ENCODE results near the gene DOC2A. TPM values are rescaled to one million over a fixed set of nuclear protein-coding genes. Genes with fewer than 3 reads are reported as not detected.

Gene DOC2A
- total RNA-seq, 6 donors from 2014 or later: 1.2 to 11.0 (median 6.5) TPM

- TF ChIP-seq POLR2A (IDR thresholded peaks at IDR 0.05) (no peak), EP300 (IDR thresholded peaks at IDR 0.05) (no peak), POLR2AphosphoS5 (IDR thresholded peaks at IDR 0.05) (no peak)
- TF ChIP-seq, protein P1, sequence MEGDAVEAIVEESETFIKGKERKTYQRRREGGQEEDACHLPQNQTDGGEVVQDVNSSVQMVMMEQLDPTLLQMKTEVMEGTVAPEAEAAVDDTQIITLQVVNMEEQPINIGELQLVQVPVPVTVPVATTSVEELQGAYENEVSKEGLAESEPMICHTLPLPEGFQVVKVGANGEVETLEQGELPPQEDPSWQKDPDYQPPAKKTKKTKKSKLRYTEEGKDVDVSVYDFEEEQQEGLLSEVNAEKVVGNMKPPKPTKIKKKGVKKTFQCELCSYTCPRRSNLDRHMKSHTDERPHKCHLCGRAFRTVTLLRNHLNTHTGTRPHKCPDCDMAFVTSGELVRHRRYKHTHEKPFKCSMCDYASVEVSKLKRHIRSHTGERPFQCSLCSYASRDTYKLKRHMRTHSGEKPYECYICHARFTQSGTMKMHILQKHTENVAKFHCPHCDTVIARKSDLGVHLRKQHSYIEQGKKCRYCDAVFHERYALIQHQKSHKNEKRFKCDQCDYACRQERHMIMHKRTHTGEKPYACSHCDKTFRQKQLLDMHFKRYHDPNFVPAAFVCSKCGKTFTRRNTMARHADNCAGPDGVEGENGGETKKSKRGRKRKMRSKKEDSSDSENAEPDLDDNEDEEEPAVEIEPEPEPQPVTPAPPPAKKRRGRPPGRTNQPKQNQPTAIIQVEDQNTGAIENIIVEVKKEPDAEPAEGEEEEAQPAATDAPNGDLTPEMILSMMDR (IDR thresholded peaks at IDR 0.05): no peak
- no peaks in the 10 kb centered on the region for H3K27me3 ChIP-seq
- peak overlapping the region in 2 of 4 donors; percentile 1 to 19 for H3K27ac ChIP-seq
- DNase-seq (no peak), ATAC-seq (ENCODE audit: low FRiP score in 2 of 2) (no peak)
- WGBS, 2 donors: 86 to 89% methylated on average over 12 to 15 of the region's 17 CpGs
- peaks cover 0 to 17% (median 11%) of the 10 kb centered on the region in 4 donors for H3K4me1 ChIP-seq
- H3K4me3 ChIP-seq: no peak overlapping the region
- peaks cover 0 to 41% (median 14%) of the 10 kb centered on the region in 4 donors for H3K36me3 ChIP-seq
- no peaks in the 10 kb centered on the region for H3K9me3 ChIP-seq
Observed at GRCh38 chr16:30003670-30004423, 7.0 kb downstream of the DOC2A start.

GRCh38 chr16:30002614-30003346, 8.0 kb downstream of the DOC2A start:
- H3K9me3 ChIP-seq: no peaks in the 10 kb centered on the region
- no peak for ATAC-seq (ENCODE audit: low FRiP score in 2 of 2)
- H3K4me1 ChIP-seq: peaks cover 0 to 17% (median 11%) of the 10 kb centered on the region in 4 donors
- H3K36me3 ChIP-seq: peaks cover 0 to 46% (median 14%) of the 10 kb centered on the region in 4 donors
- DNase-seq: no peak
- H3K4me3 ChIP-seq: no peak overlapping the region
- no peaks in the 10 kb centered on the region for H3K27me3 ChIP-seq
- H3K27ac ChIP-seq: no peak overlapping the region
- TF ChIP-seq EP300 (IDR thresholded peaks at IDR 0.05): no peak
- TF ChIP-seq, protein P1 (IDR thresholded peaks at IDR 0.05): no peak
- no peak for TF ChIP-seq POLR2AphosphoS5 (IDR thresholded peaks at IDR 0.05)
- TF ChIP-seq POLR2A (IDR thresholded peaks at IDR 0.05): no peak
- WGBS, 2 donors: 82 to 91% methylated on average over 17 to 19 of the region's 19 CpGs

DNA sequence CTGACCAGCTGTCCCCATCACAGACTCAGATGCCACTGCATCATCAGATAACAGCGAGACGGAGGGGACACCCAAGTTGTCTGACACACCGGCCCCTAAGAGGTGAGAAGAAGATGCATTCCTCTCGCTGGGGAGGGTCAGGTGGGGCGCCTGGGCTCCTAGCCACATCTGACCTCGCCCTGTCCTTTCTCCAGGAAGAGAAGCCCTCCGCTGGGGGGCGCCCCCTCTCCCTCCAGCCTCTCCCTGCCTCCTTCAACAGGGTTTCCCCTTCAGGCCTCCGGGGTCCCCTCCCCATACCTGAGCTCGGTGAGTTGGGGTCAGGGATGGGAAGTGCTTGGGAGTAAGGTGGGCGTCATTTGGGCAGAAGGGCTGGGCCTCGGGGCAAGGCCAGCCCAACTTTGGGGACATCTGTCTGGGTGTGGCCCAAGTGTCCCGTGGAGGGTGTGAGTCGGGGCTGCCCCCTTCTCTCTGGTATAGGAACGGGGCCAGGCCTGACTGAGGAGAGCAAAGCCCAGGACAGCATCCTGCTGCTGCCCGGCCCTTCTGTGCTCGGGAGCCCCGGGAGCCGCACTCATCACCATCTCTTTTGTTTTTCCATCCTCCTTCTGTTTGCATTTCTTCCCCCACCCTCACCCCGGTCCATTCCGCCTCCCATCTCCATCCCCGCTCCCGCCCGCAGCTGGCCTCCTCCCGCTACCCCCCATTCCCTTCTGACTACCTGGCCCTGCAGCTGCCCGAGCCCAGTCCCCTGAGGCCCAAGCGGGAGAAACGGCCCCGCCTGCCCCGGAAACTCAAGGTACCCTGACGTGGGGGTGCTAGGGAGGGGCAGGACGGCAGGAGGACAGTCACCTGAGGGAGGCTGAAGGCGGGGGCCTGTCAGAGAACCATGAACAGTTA, 9.8 kb downstream of the DOC2A start:
- H3K36me3 ChIP-seq: peaks cover 0 to 46% (median 14%) of the 10 kb centered on the region in 4 donors
- 89 to 92% methylated on average over 24 to 33 of the region's 33 CpGs for WGBS, 2 donors
- no peak overlapping the region for H3K4me3 ChIP-seq
- peaks cover 8 to 29% (median 18%) of the 10 kb centered on the region in 4 donors for H3K4me1 ChIP-seq
- H3K9me3 ChIP-seq: no peaks in the 10 kb centered on the region
- no peaks in the 10 kb centered on the region for H3K27me3 ChIP-seq
- H3K27ac ChIP-seq: no peak overlapping the region
- TF ChIP-seq POLR2A (IDR thresholded peaks at IDR 0.05): no peak
- TF ChIP-seq POLR2AphosphoS5 (IDR thresholded peaks at IDR 0.05): no peak
- no peak for TF ChIP-seq EP300 (IDR thresholded peaks at IDR 0.05)
- TF ChIP-seq, protein P1 (IDR thresholded peaks at IDR 0.05): no peak
- peak in 1 of 2 donors; percentile 69 for DNase-seq
- no peak for ATAC-seq (ENCODE audit: low FRiP score in 2 of 2)

GRCh38 chr16:29999605-30000004, 11.2 kb downstream of the DOC2A start:
- Histone ChIP-seq H3K27me3 (no peaks in the 10 kb centered on the region), H3K27ac (no peak overlapping the region), H3K4me1 (peaks cover 11 to 22% (median 14%) of the 10 kb centered on the region in 4 donors), H3K36me3 (peaks cover 0 to 46% (median 14%) of the 10 kb centered on the region in 4 donors), H3K4me3 (no peak overlapping the region), H3K9me3 (no peaks in the 10 kb centered on the region)
- TF ChIP-seq, protein P1 (IDR thresholded peaks at IDR 0.05): no peak
- TF ChIP-seq POLR2AphosphoS5 (IDR thresholded peaks at IDR 0.05) (no peak), POLR2A (IDR thresholded peaks at IDR 0.05) (no peak), EP300 (IDR thresholded peaks at IDR 0.05) (no peak)
- ATAC-seq (ENCODE audit: low FRiP score in 2 of 2) (no peak), DNase-seq (no peak)
- WGBS, 2 donors: 89 to 91% methylated on average over 6 of the region's 6 CpGs
